HG03442 (cell line): ENCODE results near the gene ANKRD50.

ENCODE experiments used
- ATAC-seq: cut with Tn5 transposase; IDR thresholded peaks from one replicate; pipeline ENCODE4 v1.9.1; 2021; ENCODE audit warnings: mild to moderate bottlenecking, moderate library complexity; ENCODE audit not compliant: unreplicated experiment

Gene ANKRD50

DNA sequence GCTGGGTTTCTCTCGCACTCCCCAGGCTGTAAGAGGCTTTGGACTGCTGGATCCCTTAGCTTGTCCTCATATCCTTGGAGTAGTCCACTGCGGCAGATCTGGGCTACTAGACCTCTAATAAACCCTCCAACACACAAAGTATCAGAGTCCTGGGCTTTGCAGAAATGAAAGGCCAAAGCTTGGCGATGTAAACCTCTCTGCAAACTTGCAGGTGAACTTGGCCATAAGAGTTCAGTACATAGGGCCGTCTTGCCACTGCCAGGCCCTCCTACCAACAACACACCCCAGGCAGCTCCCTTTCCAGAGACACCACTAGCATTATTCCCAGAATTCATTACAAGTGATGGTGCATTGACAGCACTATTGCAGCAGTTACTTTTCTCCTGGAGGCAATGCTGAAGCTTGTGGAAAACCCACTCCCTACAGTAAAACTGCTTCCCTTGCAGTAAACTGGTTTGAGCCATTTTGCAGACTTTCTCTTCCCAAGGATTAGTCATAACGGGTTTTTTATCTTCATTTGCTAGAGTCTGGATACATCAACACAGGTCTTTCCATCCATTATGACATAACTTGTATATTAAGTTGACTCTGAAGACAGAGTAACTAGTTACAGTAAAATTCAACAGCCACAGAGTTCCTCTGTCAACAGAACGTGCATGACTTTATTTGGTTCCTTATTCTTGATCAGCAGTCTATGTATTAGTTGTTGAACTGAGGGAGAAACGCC, 2.4 kb downstream of the ANKRD50 start:
- no peak for ATAC-seq

GRCh38 chr4:124708517-124709300, 3.8 kb downstream of the ANKRD50 start:
- ATAC-seq, result no peak

DNA sequence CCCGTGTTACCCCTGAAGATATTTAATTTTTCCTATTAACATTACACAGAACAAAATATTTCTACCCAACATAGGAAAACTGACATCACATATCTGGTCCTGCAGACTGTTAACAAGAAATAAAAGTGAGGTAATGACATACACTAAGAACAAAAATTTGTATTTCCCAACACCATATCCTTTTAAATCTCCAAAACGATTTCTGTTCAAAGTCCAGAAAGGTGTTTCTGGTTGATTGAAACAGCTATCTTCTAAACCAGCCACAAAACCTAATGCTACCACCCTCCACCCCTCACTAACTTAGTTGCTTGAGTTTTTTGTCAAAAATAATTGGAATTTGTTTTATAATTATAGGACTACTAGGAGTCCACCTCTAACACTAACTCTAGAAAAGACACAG, 7.1 kb downstream of the ANKRD50 start:
- no peak for ATAC-seq

GRCh38 chr4:124703154-124703553, 9.4 kb downstream of the ANKRD50 start:
- ATAC-seq, result no peak

GRCh38 chr4:124697441-124697840, 15.1 kb downstream of the ANKRD50 start:
- no peak for ATAC-seq

DNA sequence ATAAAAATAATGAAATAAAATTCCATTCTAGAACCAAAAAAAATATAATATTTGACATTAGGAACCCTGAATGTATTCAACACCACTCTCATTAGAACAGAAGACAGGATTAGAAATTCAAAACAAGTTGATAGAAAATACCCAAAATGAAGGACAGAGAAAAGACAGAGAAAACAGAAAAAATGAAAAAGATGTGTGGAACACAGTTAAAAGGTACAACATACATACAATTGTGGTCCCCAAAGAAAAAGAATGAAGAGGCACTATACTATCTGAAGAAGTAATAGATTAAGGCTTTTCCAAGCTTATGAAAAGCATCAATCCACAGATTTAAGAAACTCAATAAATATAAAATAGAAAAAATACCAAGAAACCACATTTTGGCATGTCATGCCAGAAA, 16.4 kb downstream of the ANKRD50 start:
- no peak for ATAC-seq

DNA sequence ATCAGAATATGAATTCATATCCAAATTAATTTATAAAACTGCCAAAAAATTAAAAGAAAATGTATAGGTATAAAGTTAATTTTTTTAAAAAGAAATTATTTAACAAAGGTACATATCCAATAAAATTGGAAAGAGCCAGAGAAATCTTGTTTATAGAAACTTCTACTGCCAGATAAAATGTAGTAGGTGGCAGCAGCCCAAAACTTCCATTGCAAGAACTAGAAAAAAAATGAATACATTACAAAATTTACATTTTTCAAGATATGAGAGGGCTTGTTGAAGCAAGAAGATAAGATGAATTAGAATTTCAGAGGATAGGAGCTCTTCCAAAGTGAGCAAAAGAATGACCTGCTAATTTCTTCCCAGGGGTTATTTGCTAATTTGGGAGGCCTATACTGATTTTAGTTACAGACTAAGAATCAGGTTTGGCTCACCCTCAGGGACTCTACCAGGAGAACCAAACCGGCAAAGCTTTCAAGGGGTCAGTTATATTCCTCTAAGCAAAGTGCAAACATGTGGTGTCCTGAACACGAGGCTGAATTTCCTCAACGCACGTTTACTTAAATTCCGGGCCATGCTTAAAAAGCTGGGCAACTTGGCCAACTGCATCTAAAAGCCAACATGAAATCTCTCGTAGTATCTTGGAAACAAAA, 17.5 kb downstream of the ANKRD50 start:
- ATAC-seq, result no peak

DNA sequence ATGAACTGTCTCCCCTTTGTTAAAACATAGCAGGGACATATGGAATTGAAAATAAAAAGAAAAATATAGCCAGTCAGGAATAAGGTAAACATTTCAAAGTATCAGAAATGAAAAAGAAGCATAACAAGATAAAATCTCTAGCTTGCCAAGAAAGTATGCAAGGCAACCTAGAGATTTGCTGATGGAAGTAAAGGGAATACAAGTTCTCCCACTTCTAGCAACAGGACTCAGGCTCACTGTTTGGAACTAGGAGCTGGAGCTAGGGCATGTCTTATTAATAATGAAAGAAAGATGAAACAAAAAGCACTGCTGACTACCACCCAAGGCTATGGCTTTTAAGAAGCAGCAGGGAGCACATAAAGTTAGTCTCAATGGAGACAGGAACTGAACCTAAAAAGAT, 18.2 kb downstream of the ANKRD50 start:
- ATAC-seq, result no peak

- ATAC-seq, result no peak
Observed at GRCh38 chr4:124691801-124692200, 20.7 kb downstream of the ANKRD50 start.

GRCh38 chr4:124686279-124686678, 26.3 kb downstream of the ANKRD50 start:
- no peak for ATAC-seq

GRCh38 chr4:124685851-124686250, 26.7 kb downstream of the ANKRD50 start:
- no peak for ATAC-seq

DNA sequence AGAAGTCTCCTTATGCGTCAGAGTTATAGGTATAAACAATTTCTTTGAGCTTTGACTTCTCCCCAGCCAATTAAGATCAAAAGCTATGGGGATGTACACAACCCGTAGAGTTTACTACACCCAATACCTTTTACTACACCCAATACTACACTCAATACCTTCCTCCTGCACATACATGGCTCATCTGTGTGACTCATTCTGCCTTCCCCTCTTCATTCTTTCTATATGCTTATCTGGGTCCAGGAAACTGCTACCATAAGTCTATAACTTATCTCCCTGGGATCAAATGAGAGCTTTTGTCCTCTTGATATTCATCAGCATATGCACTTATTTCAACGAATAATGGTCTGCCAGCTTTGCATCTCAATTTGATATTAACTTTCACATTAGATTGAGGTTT, 28.2 kb downstream of the ANKRD50 start:
- ATAC-seq, result no peak

DNA sequence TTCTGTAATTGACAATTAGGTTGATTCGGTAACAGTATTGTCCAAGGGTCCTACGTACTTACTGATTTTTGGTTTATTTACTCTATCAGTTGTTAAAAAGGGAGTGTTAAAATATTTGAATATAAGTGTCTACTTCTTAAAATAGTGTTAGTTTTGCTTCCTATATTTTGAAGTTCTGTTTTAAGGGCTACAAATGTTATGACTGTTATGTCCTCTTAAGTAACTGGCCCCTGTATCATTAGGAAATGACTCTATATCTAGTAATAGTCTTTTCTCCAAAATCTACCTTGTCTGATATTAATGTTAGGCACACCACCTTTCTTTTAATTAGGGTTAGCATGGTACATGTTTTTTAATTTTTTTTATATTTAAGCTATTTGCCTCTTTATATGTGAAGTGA, 30.1 kb downstream of the ANKRD50 start:
- ATAC-seq, result no peak

- no peak for ATAC-seq
Observed at GRCh38 chr4:124666496-124666895, 46.0 kb downstream of the ANKRD50 start.

- ATAC-seq, result no peak
Observed at GRCh38 chr4:124658795-124659194, 53.7 kb downstream of the ANKRD50 start.

- no peak for ATAC-seq
Observed at GRCh38 chr4:124650614-124651013, 61.9 kb downstream of the ANKRD50 start.

- ATAC-seq, result no peak
Observed at GRCh38 chr4:124647599-124647998, 64.9 kb downstream of the ANKRD50 start.

DNA sequence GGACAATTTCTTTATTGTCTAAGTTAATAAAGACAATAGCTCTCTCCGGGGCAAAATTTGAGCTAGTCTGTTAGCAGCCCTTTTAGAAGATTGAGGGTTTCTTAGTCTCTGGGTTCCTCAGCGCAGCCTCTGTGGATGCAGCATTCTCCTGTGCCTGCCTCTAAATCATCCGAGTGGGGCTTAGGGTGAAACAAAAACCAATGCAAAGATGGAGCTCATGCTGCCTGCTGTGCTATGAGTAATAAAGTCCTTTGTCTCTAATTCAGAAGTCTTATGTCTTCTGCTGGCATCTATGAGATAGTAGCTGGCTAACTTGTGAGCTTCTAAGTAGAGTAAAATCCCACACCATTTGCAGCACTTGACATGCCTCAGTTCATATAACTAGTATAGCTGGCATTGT, 67.9 kb downstream of the ANKRD50 start:
- no peak for ATAC-seq

DNA sequence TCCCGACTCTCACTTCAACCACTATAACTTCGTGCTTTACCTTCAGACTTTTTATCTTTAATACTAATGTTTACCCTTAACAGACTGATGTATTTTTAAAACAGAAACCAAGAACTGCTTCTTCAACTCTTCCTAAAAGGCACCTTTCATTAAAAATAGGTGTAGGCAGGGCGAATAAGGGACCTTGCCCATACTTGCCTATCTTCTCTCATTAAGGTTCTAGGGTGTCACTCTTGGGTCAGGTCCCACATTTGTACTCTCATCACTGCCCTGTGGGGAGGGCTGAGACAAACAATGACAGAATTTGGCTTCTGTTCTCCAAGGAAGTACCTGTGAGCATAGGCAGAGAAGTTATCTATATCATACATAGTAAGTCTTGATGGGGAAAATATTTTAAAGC, 69.7 kb downstream of the ANKRD50 start:
- ATAC-seq, result no peak

DNA sequence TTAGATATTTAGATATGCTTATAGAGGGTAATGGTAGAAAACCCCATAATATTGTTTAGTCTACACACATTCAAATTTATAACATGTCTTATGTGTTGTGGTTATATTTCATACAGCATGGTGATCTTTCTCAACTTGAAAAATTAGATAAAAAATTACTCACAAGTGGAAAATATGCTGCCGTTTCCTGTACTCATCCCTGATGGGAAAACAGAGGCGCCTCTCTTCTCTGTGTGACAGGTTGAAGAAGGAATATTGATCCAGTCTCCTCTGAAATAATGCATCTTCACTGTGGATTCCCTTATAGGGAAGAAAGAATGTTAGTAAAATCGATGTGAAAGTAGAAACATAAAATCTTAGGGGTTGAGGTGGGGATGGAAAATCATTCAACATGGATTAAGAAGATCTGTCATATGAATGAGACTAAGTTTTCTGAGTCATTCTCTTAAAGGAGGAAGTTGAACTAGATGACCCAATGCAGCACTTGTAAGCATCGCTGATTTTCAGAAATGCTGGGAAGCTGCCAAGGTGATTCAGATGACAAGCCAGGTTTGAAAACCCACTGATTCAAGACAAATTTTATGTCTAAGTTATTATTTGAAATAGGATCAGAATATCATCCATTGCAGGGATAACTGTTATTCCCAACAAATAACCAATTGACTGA, 70.7 kb downstream of the ANKRD50 start:
- peak; percentile 72 for ATAC-seq

GRCh38 chr4:124640022-124640730, 72.4 kb downstream of the ANKRD50 start:
- ATAC-seq, result no peak
